HepG2 (cell line): ENCODE results near the gene EXOC3L2. TPM values are rescaled to one million over a fixed set of nuclear protein-coding genes. Genes with fewer than 3 reads are reported as not detected.

Experiments used
- EED ChIP-seq: sonication (generic); formaldehyde crosslinking; IDR thresholded peaks from 2 replicates; pipeline ENCODE4 v1.5.0; 2020; ENCODE audit warnings: mild to moderate bottlenecking, missing genetic modification reagents
- ERF ChIP-seq: IDR thresholded peaks from 2 replicates; pipeline ENCODE4 v1.6.1; 2018; ENCODE audit warnings: missing biosample characterization, missing genetic modification reagents
- MTF1 ChIP-seq: sonication (generic); formaldehyde crosslinking; IDR thresholded peaks from 2 replicates; pipeline ENCODE4 v1.5.0; 2020; ENCODE audit warnings: missing genetic modification reagents
- NBN ChIP-seq: fragments of 450-650 bp; conservative IDR thresholded peaks from 2 replicates; pipeline ENCODE4 v1.6.1; 2017
- NR1H2 ChIP-seq: sonication (generic); formaldehyde crosslinking; IDR thresholded peaks from 2 replicates; pipeline ENCODE4 v1.8.1; 2022; ENCODE audit warnings: low read depth, missing genetic modification reagents, borderline replicate concordance
- YEATS4 ChIP-seq: sonication (generic); formaldehyde crosslinking; IDR thresholded peaks from 2 replicates; pipeline ENCODE4 v1.4.0; 2020; ENCODE audit warnings: missing genetic modification reagents, borderline replicate concordance
- polyA plus RNA-seq, 8 experiments: library from polyadenylated mRNA; depleted of rRNA in 3 of 8; stranded (reverse) in 7 of 8; unstranded in 1 of 8; fragments of >200 nt; fragmentation: Illumina TruSeq in 4 of 8; extraction: Trizol in 4 of 8; gene quantifications; 2 replicates each; pipeline versions ENCODE4 v1.2.1 to v1.2.3, GENCODE V29; 2011 to 2016; ENCODE audit warnings: low read depth in 4 of 8, missing spikeins in 1 of 8, mixed read lengths in 1 of 8; ENCODE audit not compliant: insufficient read depth in 1 of 8
- total RNA-seq, 5 experiments: library from RNA; depleted of rRNA; stranded (reverse); fragments of >200 nt; fragmentation: Illumina TruSeq; extraction: Trizol; gene quantifications; 2 replicates each; pipeline ENCODE4 v1.2.3, GENCODE V29; 2016; ENCODE audit warnings: low read depth in 1 of 5
- TF ChIP-seq, protein P1 (sequence below): sonication (generic); formaldehyde crosslinking; IDR thresholded peaks from 2 replicates; pipeline ENCODE4 v1.5.0; 2020; ENCODE audit warnings: mild to moderate bottlenecking, missing genetic modification reagents, borderline replicate concordance
- TF ChIP-seq, protein P2 (sequence below): sonication (generic); formaldehyde crosslinking; IDR thresholded peaks from 2 replicates; pipeline ENCODE4 v1.8.0; 2022; ENCODE audit warnings: missing genetic modification reagents, mild to moderate bottlenecking, borderline replicate concordance
- TF ChIP-seq, protein P3 (sequence below): sonication (generic); formaldehyde crosslinking; IDR thresholded peaks from 2 replicates; pipeline ENCODE4 v1.4.0; 2020; ENCODE audit warnings: missing genetic modification reagents; ENCODE audit errors: not compliant biosample characterization
- TF ChIP-seq, protein P4 (sequence below): sonication (generic); formaldehyde crosslinking; IDR thresholded peaks from 2 replicates; pipeline ENCODE4 v1.4.0; 2020; ENCODE audit warnings: missing genetic modification reagents, borderline replicate concordance
- TF ChIP-seq, protein P5 (sequence below): sonication (generic); formaldehyde crosslinking; IDR thresholded peaks from 2 replicates; pipeline ENCODE4 v1.9.0; 2022; ENCODE audit warnings: missing genetic modification reagents, mild to moderate bottlenecking, borderline replicate concordance

Gene EXOC3L2
- total and polyA plus RNA-seq, 2 of the 13 experiments (the other 11 are each of a cell fraction or from before 2014, with no cell fraction given): 0.21 TPM; not detected in 1

GRCh38 chr19:45177817-45178261, 67.4 kb downstream of the EXOC3L2 start, which contains the start of gene TRAPPC6A (continued):
- TF ChIP-seq, protein P1, sequence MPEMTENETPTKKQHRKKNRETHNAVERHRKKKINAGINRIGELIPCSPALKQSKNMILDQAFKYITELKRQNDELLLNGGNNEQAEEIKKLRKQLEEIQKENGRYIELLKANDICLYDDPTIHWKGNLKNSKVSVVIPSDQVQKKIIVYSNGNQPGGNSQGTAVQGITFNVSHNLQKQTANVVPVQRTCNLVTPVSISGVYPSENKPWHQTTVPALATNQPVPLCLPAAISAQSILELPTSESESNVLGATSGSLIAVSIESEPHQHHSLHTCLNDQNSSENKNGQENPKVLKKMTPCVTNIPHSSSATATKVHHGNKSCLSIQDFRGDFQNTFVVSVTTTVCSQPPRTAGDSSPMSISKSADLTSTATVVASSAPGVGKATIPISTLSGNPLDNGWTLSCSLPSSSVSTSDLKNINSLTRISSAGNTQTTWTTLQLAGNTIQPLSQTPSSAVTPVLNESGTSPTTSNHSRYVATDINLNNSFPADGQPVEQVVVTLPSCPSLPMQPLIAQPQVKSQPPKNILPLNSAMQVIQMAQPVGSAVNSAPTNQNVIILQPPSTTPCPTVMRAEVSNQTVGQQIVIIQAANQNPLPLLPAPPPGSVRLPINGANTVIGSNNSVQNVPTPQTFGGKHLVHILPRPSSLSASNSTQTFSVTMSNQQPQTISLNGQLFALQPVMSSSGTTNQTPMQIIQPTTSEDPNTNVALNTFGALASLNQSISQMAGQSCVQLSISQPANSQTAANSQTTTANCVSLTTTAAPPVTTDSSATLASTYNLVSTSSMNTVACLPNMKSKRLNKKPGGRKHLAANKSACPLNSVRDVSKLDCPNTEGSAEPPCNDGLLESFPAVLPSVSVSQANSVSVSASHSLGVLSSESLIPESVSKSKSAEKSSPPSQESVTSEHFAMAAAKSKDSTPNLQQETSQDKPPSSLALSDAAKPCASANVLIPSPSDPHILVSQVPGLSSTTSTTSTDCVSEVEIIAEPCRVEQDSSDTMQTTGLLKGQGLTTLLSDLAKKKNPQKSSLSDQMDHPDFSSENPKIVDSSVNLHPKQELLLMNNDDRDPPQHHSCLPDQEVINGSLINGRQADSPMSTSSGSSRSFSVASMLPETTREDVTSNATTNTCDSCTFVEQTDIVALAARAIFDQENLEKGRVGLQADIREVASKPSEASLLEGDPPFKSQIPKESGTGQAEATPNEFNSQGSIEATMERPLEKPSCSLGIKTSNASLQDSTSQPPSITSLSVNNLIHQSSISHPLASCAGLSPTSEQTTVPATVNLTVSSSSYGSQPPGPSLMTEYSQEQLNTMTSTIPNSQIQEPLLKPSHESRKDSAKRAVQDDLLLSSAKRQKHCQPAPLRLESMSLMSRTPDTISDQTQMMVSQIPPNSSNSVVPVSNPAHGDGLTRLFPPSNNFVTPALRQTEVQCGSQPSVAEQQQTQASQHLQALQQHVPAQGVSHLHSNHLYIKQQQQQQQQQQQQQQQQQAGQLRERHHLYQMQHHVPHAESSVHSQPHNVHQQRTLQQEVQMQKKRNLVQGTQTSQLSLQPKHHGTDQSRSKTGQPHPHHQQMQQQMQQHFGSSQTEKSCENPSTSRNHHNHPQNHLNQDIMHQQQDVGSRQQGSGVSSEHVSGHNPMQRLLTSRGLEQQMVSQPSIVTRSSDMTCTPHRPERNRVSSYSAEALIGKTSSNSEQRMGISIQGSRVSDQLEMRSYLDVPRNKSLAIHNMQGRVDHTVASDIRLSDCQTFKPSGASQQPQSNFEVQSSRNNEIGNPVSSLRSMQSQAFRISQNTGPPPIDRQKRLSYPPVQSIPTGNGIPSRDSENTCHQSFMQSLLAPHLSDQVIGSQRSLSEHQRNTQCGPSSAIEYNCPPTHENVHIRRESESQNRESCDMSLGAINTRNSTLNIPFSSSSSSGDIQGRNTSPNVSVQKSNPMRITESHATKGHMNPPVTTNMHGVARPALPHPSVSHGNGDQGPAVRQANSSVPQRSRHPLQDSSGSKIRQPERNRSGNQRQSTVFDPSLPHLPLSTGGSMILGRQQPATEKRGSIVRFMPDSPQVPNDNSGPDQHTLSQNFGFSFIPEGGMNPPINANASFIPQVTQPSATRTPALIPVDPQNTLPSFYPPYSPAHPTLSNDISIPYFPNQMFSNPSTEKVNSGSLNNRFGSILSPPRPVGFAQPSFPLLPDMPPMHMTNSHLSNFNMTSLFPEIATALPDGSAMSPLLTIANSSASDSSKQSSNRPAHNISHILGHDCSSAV: no peak
- TF ChIP-seq YEATS4 (no peak), NR1H2 (CRISPR knock-in tag) (no peak), NBN (no peak), MTF1 (CRISPR knock-in tag) (no peak), ERF (CRISPR knock-in tag) (0 out of 2 replicates have a peak, but pooled peaks have one; percentile 8), EED (no peak)
- TF ChIP-seq, protein P2, sequence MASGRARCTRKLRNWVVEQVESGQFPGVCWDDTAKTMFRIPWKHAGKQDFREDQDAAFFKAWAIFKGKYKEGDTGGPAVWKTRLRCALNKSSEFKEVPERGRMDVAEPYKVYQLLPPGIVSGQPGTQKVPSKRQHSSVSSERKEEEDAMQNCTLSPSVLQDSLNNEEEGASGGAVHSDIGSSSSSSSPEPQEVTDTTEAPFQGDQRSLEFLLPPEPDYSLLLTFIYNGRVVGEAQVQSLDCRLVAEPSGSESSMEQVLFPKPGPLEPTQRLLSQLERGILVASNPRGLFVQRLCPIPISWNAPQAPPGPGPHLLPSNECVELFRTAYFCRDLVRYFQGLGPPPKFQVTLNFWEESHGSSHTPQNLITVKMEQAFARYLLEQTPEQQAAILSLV (CRISPR knock-in tag): peak; percentile 63; the same call in 1 of the 2 replicates
- TF ChIP-seq, protein P3, sequence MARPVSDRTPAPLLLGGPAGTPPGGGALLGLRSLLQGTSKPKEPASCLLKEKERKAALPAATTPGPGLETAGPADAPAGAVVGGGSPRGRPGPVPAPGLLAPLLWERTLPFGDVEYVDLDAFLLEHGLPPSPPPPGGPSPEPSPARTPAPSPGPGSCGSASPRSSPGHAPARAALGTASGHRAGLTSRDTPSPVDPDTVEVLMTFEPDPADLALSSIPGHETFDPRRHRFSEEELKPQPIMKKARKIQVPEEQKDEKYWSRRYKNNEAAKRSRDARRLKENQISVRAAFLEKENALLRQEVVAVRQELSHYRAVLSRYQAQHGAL (CRISPR knock-in tag): no peak
- TF ChIP-seq, protein P4, sequence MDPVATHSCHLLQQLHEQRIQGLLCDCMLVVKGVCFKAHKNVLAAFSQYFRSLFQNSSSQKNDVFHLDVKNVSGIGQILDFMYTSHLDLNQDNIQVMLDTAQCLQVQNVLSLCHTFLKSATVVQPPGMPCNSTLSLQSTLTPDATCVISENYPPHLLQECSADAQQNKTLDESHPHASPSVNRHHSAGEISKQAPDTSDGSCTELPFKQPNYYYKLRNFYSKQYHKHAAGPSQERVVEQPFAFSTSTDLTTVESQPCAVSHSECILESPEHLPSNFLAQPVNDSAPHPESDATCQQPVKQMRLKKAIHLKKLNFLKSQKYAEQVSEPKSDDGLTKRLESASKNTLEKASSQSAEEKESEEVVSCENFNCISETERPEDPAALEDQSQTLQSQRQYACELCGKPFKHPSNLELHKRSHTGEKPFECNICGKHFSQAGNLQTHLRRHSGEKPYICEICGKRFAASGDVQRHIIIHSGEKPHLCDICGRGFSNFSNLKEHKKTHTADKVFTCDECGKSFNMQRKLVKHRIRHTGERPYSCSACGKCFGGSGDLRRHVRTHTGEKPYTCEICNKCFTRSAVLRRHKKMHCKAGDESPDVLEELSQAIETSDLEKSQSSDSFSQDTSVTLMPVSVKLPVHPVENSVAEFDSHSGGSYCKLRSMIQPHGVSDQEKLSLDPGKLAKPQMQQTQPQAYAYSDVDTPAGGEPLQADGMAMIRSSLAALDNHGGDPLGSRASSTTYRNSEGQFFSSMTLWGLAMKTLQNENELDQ (CRISPR knock-in tag): no peak
- TF ChIP-seq, protein P5, sequence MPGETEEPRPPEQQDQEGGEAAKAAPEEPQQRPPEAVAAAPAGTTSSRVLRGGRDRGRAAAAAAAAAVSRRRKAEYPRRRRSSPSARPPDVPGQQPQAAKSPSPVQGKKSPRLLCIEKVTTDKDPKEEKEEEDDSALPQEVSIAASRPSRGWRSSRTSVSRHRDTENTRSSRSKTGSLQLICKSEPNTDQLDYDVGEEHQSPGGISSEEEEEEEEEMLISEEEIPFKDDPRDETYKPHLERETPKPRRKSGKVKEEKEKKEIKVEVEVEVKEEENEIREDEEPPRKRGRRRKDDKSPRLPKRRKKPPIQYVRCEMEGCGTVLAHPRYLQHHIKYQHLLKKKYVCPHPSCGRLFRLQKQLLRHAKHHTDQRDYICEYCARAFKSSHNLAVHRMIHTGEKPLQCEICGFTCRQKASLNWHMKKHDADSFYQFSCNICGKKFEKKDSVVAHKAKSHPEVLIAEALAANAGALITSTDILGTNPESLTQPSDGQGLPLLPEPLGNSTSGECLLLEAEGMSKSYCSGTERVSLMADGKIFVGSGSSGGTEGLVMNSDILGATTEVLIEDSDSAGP: 0 out of 2 replicates have a peak, but pooled peaks have one; percentile 29
